ENCODE data around the gene ZBED5. TPM values are rescaled to one million over a fixed set of nuclear protein-coding genes. Genes with fewer than 3 reads are reported as not detected.

The ZBED5 gene
- polyA plus RNA-seq, 1 donor (not counting 4 experiments of a cell fraction or from before 2014, with no cell fraction given) = 75.1 TPM

DNA sequence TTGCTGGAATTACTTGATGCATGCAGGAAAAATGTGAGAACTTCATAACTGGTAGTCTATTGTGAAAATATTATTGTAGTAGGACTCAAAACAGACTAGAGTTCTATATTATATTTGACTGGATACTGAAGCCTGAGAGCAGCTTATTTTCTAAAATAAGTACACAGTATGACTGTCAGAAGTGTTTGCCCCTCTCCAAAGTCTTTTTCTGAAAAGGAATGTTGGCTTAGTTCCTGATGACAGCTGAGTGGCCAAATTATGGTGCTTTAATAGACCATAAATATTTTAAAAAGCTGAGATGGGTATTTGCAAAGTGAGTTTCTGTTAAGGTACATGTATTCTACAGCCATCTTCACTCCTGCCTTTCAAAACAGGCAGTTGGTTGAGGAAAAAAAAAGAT, 13.1 kb downstream of the ZBED5 start:
- H3K9me1 ChIP-seq (ENCODE audit: control insufficient read depth, extremely low read depth, insufficient read depth, low read length) = no peaks in the 10 kb centered on the region
- no peak overlapping the region for H3K4me3 ChIP-seq (ENCODE audit: control insufficient read depth in 2 of 3, extremely low read depth in 1 of 3, insufficient read depth in 2 of 3, low read depth in 1 of 3, low read length in 3 of 3)
- H3K36me3 ChIP-seq (ENCODE audit: control insufficient read depth in 2 of 2, extremely low read depth in 1 of 2, insufficient read depth in 2 of 2, low read length in 2 of 2) = no peaks in the 10 kb centered on the region
- H3K27ac ChIP-seq (ENCODE audit: control insufficient read depth, insufficient read depth, low read length) = no peak overlapping the region
- FAIRE-seq (no peak), DNase-seq (ENCODE audit: low read depth, low spot score) (no peak)
- no peaks in the 10 kb centered on the region for H3K79me2 ChIP-seq (ENCODE audit: control insufficient read depth, insufficient read depth, low read length)
- H4K20me1 ChIP-seq (ENCODE audit: control insufficient read depth, extremely low read depth, insufficient read depth, low read length) = no peaks in the 10 kb centered on the region
- TF ChIP-seq CTCF (optimal IDR thresholded peaks at IDR 0.05 in 1 of 3, IDR thresholded peaks at IDR 0.05 in 1 of 3, conservative IDR thresholded peaks at IDR 0.05 in 1 of 3; ENCODE audit: extremely low read depth in 1 of 3, insufficient read depth in 2 of 3, low read length in 3 of 3) = no peak
- no peak for TF ChIP-seq EZH2 (IDR thresholded peaks at IDR 0.05; ENCODE audit: low read length)
- H3K4me2 ChIP-seq (ENCODE audit: control insufficient read depth, extremely low read depth, insufficient read depth, low read depth, low read length) = no peak overlapping the region
- H3K9ac ChIP-seq (ENCODE audit: control insufficient read depth, extremely low read depth, insufficient read depth, low read length) = no peak overlapping the region
- peaks cover 5% of the 10 kb centered on the region for H3K4me1 ChIP-seq (ENCODE audit: control insufficient read depth, extremely low read depth, insufficient read depth, low read length)
- no peak overlapping the region for H2AFZ ChIP-seq (ENCODE audit: control insufficient read depth, low read length)
- no peaks in the 10 kb centered on the region for H3K9me3 ChIP-seq (ENCODE audit: control insufficient read depth, low read depth, low read length)
- no peaks in the 10 kb centered on the region for H3K27me3 ChIP-seq (ENCODE audit: control insufficient read depth, extremely low read depth, insufficient read depth, low read length)
- dilution Hi-C loops (cut with MboI; ENCODE audit: extremely low pct_ligation_motif_present, low sequenced_read_pairs) = no loop called here

DNA sequence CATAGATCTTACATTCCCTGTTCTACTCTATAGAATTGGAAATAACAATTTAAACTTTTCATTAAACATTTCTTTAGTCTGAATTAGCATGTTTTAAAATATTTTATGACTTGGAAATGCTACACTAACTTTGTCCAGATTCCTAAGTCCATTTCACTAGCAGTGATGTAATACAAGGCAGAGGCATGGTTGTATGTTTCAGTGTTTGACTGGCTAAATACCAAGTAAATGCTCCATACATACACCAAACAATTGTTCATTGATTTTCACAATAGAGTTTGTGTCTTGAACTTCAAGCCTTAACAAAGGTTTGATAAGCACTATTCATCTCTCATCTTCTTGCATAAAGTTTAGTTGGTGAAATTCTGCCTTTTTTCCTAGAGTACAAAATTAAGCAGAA, 13.5 kb downstream of the ZBED5 start:
- no peak overlapping the region for H2AFZ ChIP-seq (ENCODE audit: control insufficient read depth, low read length)
- H3K4me2 ChIP-seq (ENCODE audit: control insufficient read depth, extremely low read depth, insufficient read depth, low read depth, low read length) = no peak overlapping the region
- dilution Hi-C loops (cut with MboI; ENCODE audit: extremely low pct_ligation_motif_present, low sequenced_read_pairs) = no loop called here

More for the DNA sequence above, 13.5 kb downstream of the ZBED5 start:
- FAIRE-seq (no peak), DNase-seq (ENCODE audit: low read depth, low spot score) (no peak)
- Histone ChIP-seq H3K9ac (ENCODE audit: control insufficient read depth, extremely low read depth, insufficient read depth, low read length) (no peak overlapping the region), H3K36me3 (ENCODE audit: control insufficient read depth in 2 of 2, extremely low read depth in 1 of 2, insufficient read depth in 2 of 2, low read length in 2 of 2) (no peaks in the 10 kb centered on the region), H3K79me2 (ENCODE audit: control insufficient read depth, insufficient read depth, low read length) (no peaks in the 10 kb centered on the region), H3K4me3 (ENCODE audit: control insufficient read depth in 2 of 3, extremely low read depth in 1 of 3, insufficient read depth in 2 of 3, low read depth in 1 of 3, low read length in 3 of 3) (no peak overlapping the region), H3K9me1 (ENCODE audit: control insufficient read depth, extremely low read depth, insufficient read depth, low read length) (no peaks in the 10 kb centered on the region), H3K9me3 (ENCODE audit: control insufficient read depth, low read depth, low read length) (no peaks in the 10 kb centered on the region), H3K4me1 (ENCODE audit: control insufficient read depth, extremely low read depth, insufficient read depth, low read length) (peaks cover 5% of the 10 kb centered on the region), H3K27ac (ENCODE audit: control insufficient read depth, insufficient read depth, low read length) (no peak overlapping the region), H3K27me3 (ENCODE audit: control insufficient read depth, extremely low read depth, insufficient read depth, low read length) (no peaks in the 10 kb centered on the region), H4K20me1 (ENCODE audit: control insufficient read depth, extremely low read depth, insufficient read depth, low read length) (no peaks in the 10 kb centered on the region)
- TF ChIP-seq CTCF (optimal IDR thresholded peaks at IDR 0.05 in 1 of 3, IDR thresholded peaks at IDR 0.05 in 1 of 3, conservative IDR thresholded peaks at IDR 0.05 in 1 of 3; ENCODE audit: extremely low read depth in 1 of 3, insufficient read depth in 2 of 3, low read length in 3 of 3) = no peak
- TF ChIP-seq EZH2 (IDR thresholded peaks at IDR 0.05; ENCODE audit: low read length) = no peak

All from keratinocyte (primary cell).